Thoracic aorta (tissue), 2 donors: ENCODE data around the gene CEP72. TPM values are rescaled to one million over a fixed set of nuclear protein-coding genes. Genes with fewer than 3 reads are reported as not detected.
"Not testable (repeated sequence)": the region's sequence is repeated elsewhere in the genome, so short reads cannot be mapped to it uniquely, and the experiment has no call there.

Source experiments
- ATAC-seq: fragments of 150-250 bp; one replicate; pipeline ENCODE4 v1.8.0; 2017; ENCODE audit warnings: low read depth; ENCODE audit not compliant: insufficient number of reproducible peaks, low FRiP score
- DNase-seq: peaks from one replicate; pipeline ENCODE4 v3.0.0-alpha.2; 2020; ENCODE audit warnings: low spot score
- H3K27ac ChIP-seq, 2 donors: fragments of 200-600 bp; sonication (generic); 1 replicate in 1 of 2; 2 replicates in 1 of 2; pipeline ENCODE4 v1.5.1; 2016; ENCODE audit warnings: mild to moderate bottlenecking in 2 of 2, moderate library complexity in 2 of 2
- H3K27me3 ChIP-seq: fragments of 200-600 bp; sonication (generic); replicated peaks from 2 replicates; pipeline ENCODE4 v1.6.0; 2016; ENCODE audit warnings: mild to moderate bottlenecking; ENCODE audit not compliant: insufficient read depth
- H3K36me3 ChIP-seq: fragments of 200-600 bp; sonication (generic); one replicate; pipeline ENCODE4 v1.5.1; 2016
- H3K4me1 ChIP-seq, 2 donors: fragments of 200-600 bp; sonication (generic); 1 replicate in 1 of 2; 2 replicates in 1 of 2; pipeline versions ENCODE4 v1.5.1 to v1.6.0; 2016; ENCODE audit warnings: low read depth in 2 of 2, mild to moderate bottlenecking in 1 of 2; ENCODE audit not compliant: control insufficient read depth in 1 of 2
- H3K4me3 ChIP-seq: fragments of 200-600 bp; sonication (generic); 2 replicates; pipeline ENCODE4 v1.5.1; 2016; ENCODE audit warnings: mild to moderate bottlenecking
- H3K9me3 ChIP-seq: fragments of 200-600 bp; sonication (generic); 2 replicates; pipeline ENCODE4 v1.5.1; 2016
- CTCF ChIP-seq: fragments of 200-600 bp; sonication (generic); IDR thresholded peaks from one replicate; pipeline ENCODE4 v1.5.1; 2019; ENCODE audit warnings: antibody characterized with exemption
- total RNA-seq, 2 donors: library from RNA; depleted of rRNA; stranded (reverse); fragments of >200 nt; gene quantifications; one replicate each; pipeline versions ENCODE4 v1.1.0 to v1.2.3, GENCODE V29; 2016

Gene CEP72
- total RNA-seq, 2 donors from 2014 or later: 0.68 to 2.0 TPM

GRCh38 chr5:603081-603998, 8.8 kb upstream of the CEP72 start:
- Histone ChIP-seq H3K4me3 (no peak overlapping the region), H3K27me3 (no peaks in the 10 kb centered on the region), H3K36me3 (no peaks in the 10 kb centered on the region), H3K27ac (no peak overlapping the region), H3K4me1 (no peaks in the 10 kb centered on the region), H3K9me3 (no peaks in the 10 kb centered on the region)
- no peak for ATAC-seq
- TF ChIP-seq CTCF: no peak
- DNase-seq: no peak

GRCh38 chr5:604391-604831, 7.7 kb upstream of the CEP72 start:
- Histone ChIP-seq H3K27ac (no peak overlapping the region), H3K36me3 (no peaks in the 10 kb centered on the region), H3K4me3 (no peak overlapping the region), H3K9me3 (no peaks in the 10 kb centered on the region), H3K4me1 (no peaks in the 10 kb centered on the region), H3K27me3 (no peaks in the 10 kb centered on the region)
- TF ChIP-seq CTCF: no peak
- no peak for DNase-seq
- no peak for ATAC-seq

GRCh38 chr5:605090-605489, 7.0 kb upstream of the CEP72 start:
- H3K27me3 ChIP-seq: not testable (repeated sequence)

GRCh38 chr5:606061-606460, 6.1 kb upstream of the CEP72 start:
- Histone ChIP-seq H3K4me1 (no peaks in the 10 kb centered on the region), H3K9me3 (no peaks in the 10 kb centered on the region), H3K27me3 (no peaks in the 10 kb centered on the region), H3K27ac (no peak overlapping the region), H3K36me3 (no peaks in the 10 kb centered on the region), H3K4me3 (no peak overlapping the region)
- no peak for ATAC-seq
- DNase-seq: no peak
- no peak for TF ChIP-seq CTCF

More at GRCh38 chr5:605090-605489, 7.0 kb upstream of the CEP72 start:
- H3K9me3 ChIP-seq, H3K36me3 ChIP-seq, H3K27ac ChIP-seq, DNase-seq, H3K4me1 ChIP-seq, ATAC-seq, H3K4me3 ChIP-seq: not testable (repeated sequence)

GRCh38 chr5:606526-607399, 5.4 kb upstream of the CEP72 start:
- ATAC-seq (no peak), DNase-seq (no peak)

More at GRCh38 chr5:606526-607399, 5.4 kb upstream of the CEP72 start:
- TF ChIP-seq CTCF: no peak
- Histone ChIP-seq H3K27me3 (no peaks in the 10 kb centered on the region), H3K9me3 (no peaks in the 10 kb centered on the region), H3K4me3 (no peak overlapping the region), H3K4me1 (peaks cover 5 to 6% of the 10 kb centered on the region in 2 donors), H3K36me3 (no peaks in the 10 kb centered on the region), H3K27ac (no peak overlapping the region)
